Fibroblast of mammary gland (primary cell): ENCODE measurements around the gene METTL23.

Source experiments
- DNase-seq: peaks from one replicate; pipeline ENCODE4 v3.0.0-alpha.2; 2010; ENCODE audit warnings: low read depth
- H3K4me3 ChIP-seq: 2 replicates; pipeline ENCODE4 v1.5.1; 2011; ENCODE audit warnings: low read depth, mild to moderate bottlenecking, low read length, moderate library complexity; ENCODE audit not compliant: control insufficient read depth
- CTCF ChIP-seq: conservative IDR thresholded peaks from 2 replicates; pipeline ENCODE4 v1.5.1; 2011; ENCODE audit warnings: low read depth, low read length, inconsistent platforms; ENCODE audit not compliant: control insufficient read depth, insufficient read depth

Gene METTL23

GRCh38 chr17:76734080-76734840, 7.6 kb downstream of the METTL23 start:
- H3K4me3 ChIP-seq = peak overlapping the region; percentile 81
- peak; percentile 58 for DNase-seq
- TF ChIP-seq CTCF = no peak

GRCh38 chr17:76735006-76735405, 8.4 kb downstream of the METTL23 start:
- no peak for TF ChIP-seq CTCF
- peak; percentile 45 for DNase-seq
- H3K4me3 ChIP-seq = peak overlapping the region; percentile 81

GRCh38 chr17:76735586-76736348, 9.1 kb downstream of the METTL23 start:
- TF ChIP-seq CTCF = no peak
- peak overlapping the region; percentile 81 for H3K4me3 ChIP-seq
- no peak for DNase-seq

- DNase-seq = peak; percentile 50
- peak overlapping the region; percentile 81 for H3K4me3 ChIP-seq
- TF ChIP-seq CTCF = no peak
Observed at GRCh38 chr17:76736349-76737081, 9.9 kb downstream of the METTL23 start.

GRCh38 chr17:76737082-76737675, 10.5 kb downstream of the METTL23 start, which contains the start of gene SRSF2:
SRSF2 (minus strand) TSS chr17:76737331; CDS start chr17:76737160, 171 bp downstream.
- DNase-seq = peak; percentile 97
- TF ChIP-seq CTCF = no peak
- H3K4me3 ChIP-seq = peak within 1 kb of the TSS; percentile 81
